ENCODE data around the gene ENTHD1.

GRCh38 chr22:39913886-39914285, 20.3 kb upstream of the ENTHD1 start:
- TF ChIP-seq CTCF (IDR thresholded peaks at IDR 0.05; ENCODE audit: extremely low read depth in 1 of 2, insufficient read depth in 1 of 2, low read depth in 1 of 2, low read length in 2 of 2): no peak
- TF ChIP-seq POLR2A (IDR thresholded peaks at IDR 0.05; ENCODE audit: low read depth, low read length): no peak
- TF ChIP-seq POLR2AphosphoS5 (IDR thresholded peaks at IDR 0.05; ENCODE audit: insufficient read depth, low read depth, low read length): no peak
- no peak for TF ChIP-seq EZH2 (IDR thresholded peaks at IDR 0.05; ENCODE audit: borderline replicate concordance, low read depth, low read length, severe bottlenecking)
- no peak for TF ChIP-seq MYC (IDR thresholded peaks at IDR 0.05; ENCODE audit: low read depth, low read length)
- no peak for TF ChIP-seq MAX (IDR thresholded peaks at IDR 0.05; ENCODE audit: insufficient read depth, insufficient read length)
- no peak for TF ChIP-seq GATA2 (IDR thresholded peaks at IDR 0.05; ENCODE audit: insufficient read depth, insufficient read length, low read depth, low read length)
- TF ChIP-seq JUN (IDR thresholded peaks at IDR 0.05; ENCODE audit: borderline replicate concordance, insufficient read depth, insufficient read length, low read depth): no peak
- TF ChIP-seq FOS (IDR thresholded peaks at IDR 0.05; ENCODE audit: borderline replicate concordance, insufficient read depth, low read length): no peak
